GM19025 (cell line): ENCODE results near the gene PHACTR2.
"Not testable (repeated sequence)": the region's sequence is repeated elsewhere in the genome, so short reads cannot be mapped to it uniquely, and the experiment has no call there.

Experiments used
- ATAC-seq: cut with Tn5 transposase; IDR thresholded peaks from one replicate; pipeline ENCODE4 v1.9.1; 2021; ENCODE audit warnings: mild to moderate bottlenecking, low read depth, moderate library complexity; ENCODE audit not compliant: unreplicated experiment

The PHACTR2 gene

GRCh38 chr6:143677891-143678791 is at the start of gene PHACTR2:
PHACTR2 (plus strand) TSS chr6:143677965; CDS start chr6:143678164, 199 bp downstream.
- no peak for ATAC-seq

- no peak for ATAC-seq
These were observed 48.4 kb upstream of the PHACTR2 start for GRCh38 chr6:143629104-143630080.

GRCh38 chr6:143631196-143631595 is 46.6 kb upstream of the PHACTR2 start:
- ATAC-seq: not testable (repeated sequence)

- no peak for ATAC-seq
These were observed 44.9 kb upstream of the PHACTR2 start for GRCh38 chr6:143632894-143633293.

- ATAC-seq: no peak
These were observed 43.3 kb upstream of the PHACTR2 start for GRCh38 chr6:143634486-143634885.

- no peak for ATAC-seq
These were observed 40.1 kb upstream of the PHACTR2 start for GRCh38 chr6:143637691-143638090.

GRCh38 chr6:143642403-143642802 is 35.4 kb upstream of the PHACTR2 start:
- no peak for ATAC-seq

GRCh38 chr6:143647191-143647590 is 30.6 kb upstream of the PHACTR2 start:
- ATAC-seq: no peak

- ATAC-seq: no peak
These were observed 30.0 kb upstream of the PHACTR2 start for GRCh38 chr6:143647732-143648131.

- not testable (repeated sequence) for ATAC-seq
These were observed 28.4 kb upstream of the PHACTR2 start for GRCh38 chr6:143649319-143649718.

- ATAC-seq: not testable (repeated sequence)
These were observed 26.4 kb upstream of the PHACTR2 start for GRCh38 chr6:143651328-143651727.

GRCh38 chr6:143652841-143653331 is 24.9 kb upstream of the PHACTR2 start:
- no peak for ATAC-seq

- ATAC-seq: no peak
These were observed 22.2 kb upstream of the PHACTR2 start for GRCh38 chr6:143655541-143655940.

- ATAC-seq: no peak
These were observed 21.7 kb upstream of the PHACTR2 start for GRCh38 chr6:143656026-143656425.

- no peak for ATAC-seq
These were observed 20.0 kb upstream of the PHACTR2 start for GRCh38 chr6:143657809-143658208.

- ATAC-seq: not testable (repeated sequence)
These were observed 17.6 kb upstream of the PHACTR2 start for GRCh38 chr6:143660170-143660569.

GRCh38 chr6:143664171-143664570 is 13.6 kb upstream of the PHACTR2 start:
- ATAC-seq: no peak

GRCh38 chr6:143666007-143666406 is 11.8 kb upstream of the PHACTR2 start:
- not testable (repeated sequence) for ATAC-seq

- ATAC-seq: not testable (repeated sequence)
These were observed 8.3 kb upstream of the PHACTR2 start for GRCh38 chr6:143669483-143669882.

- ATAC-seq: no peak
These were observed 4.1 kb upstream of the PHACTR2 start for GRCh38 chr6:143673669-143674068.
